ENCODE measurements around the gene CTRB1.
"Not testable (repeated sequence)": the region's sequence is repeated elsewhere in the genome, so short reads cannot be mapped to it uniquely, and the experiment has no call there.

CTRB1 gene

GRCh38 chr16:75257886-75258806 lies 39.4 kb downstream of the CTRB1 start:
- no peak for DNase-seq

- DNase-seq, result no peak
Measured at GRCh38 chr16:75258807-75259141, 40.0 kb downstream of the CTRB1 start.

DNA sequence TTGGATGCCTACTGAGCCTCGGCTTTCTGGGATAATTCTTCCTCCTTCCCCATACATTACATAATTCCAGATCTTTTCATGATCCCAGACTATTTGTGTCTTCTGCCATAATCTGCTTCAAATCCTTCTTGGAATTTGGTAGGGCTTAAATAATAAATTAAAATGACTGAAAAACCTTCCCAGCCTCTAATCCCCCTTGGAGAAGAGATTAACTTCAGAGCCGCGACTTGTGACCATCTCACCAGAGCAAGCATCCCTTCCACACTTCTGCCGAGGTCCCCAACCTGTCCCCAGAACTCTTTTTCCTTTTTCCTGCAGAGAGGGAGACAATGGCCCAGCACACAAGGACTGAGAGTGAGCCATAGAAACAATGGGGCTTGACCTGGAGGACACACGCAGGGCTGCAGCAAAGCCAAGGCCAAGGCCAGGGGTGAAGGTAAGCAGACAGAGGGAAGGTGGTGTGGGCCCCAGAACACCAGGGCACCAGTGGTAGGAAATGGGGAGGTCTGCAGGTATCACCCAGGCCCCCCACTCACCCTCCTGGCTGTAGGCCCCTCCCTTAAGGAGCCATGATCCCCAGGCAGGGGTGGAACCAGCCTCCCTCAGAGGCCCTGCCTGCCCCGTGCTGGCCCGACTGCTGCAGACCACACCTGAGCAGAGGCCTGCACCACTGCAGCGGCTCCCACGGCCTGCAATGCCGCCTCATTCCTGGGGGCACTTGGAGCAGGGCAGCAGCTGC lies 42.2 kb downstream of the CTRB1 start:
- DNase-seq, result no peak

DNA sequence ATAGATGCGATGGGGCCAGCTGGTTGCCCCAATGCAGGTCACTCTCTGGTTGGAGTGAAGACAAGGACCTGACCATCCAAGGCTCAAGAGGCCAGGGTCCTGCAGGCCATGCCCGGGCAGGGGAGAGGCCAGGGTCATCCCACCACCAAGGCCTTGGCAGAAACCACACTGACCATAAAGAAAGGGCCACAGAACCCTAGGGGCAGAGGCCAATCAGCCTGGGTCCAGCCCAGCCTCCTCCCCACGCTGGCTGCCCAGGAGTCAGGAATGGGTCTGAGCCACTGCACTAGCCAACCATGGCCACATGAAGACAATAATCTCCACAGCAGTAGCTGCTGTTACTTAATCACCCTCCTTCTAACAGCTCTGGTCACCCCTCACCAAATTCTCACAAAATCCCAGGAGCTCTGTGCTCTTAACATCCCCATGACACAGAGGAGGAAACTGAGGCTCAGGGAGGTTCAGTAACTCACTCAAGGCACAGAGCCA lies 42.8 kb downstream of the CTRB1 start:
- no peak for DNase-seq

DNA sequence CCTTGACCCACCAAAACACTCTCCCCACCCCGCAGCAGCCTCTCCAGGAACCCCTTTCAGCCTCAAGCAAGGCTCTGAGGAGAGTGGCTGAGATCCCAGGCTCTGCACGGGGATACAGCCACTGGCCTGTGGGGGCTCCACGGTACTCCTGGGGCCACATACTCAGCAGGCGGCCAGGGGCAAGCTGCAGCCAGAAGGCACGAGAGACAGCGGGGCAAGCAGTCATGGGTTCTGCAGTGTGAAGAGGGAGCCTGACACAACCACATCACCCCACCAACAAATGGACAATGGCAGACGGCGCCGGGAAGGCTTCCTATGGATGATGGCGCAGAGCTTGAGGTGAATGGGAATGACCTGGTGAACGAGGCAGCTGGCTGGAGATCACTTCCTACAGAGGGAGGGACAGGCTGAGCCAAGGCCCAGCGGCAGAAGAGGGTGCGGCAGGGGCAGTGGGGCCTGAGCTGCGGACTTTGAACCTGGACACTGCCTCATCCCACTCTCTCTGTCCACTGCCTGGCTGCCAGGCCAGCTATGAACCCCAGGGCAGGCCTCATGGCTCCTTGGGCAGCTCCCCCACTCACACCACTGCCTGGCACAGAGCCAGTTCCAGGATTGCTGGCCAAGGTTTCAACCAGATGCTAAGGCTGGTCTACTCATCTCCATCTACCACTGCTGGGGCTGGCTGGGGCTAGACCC lies 43.5 kb downstream of the CTRB1 start:
- DNase-seq, result no peak

DNA sequence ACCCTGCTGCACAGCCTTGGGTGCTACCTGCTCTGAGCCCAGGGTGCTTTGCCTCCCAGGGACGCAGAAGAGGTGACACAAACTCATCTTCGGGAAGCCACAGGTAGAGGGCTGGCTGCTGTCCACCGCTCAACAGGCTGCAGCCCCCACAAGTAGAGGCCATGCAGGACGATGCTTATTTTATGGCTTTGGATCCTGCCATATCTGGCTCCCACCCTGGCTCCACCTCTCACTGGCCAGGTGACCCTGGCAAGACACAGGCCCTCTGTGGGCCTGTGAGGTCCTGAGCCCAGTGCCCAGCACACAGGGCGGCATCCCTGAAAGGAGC lies 44.0 kb downstream of the CTRB1 start:
- DNase-seq, result no peak

DNA sequence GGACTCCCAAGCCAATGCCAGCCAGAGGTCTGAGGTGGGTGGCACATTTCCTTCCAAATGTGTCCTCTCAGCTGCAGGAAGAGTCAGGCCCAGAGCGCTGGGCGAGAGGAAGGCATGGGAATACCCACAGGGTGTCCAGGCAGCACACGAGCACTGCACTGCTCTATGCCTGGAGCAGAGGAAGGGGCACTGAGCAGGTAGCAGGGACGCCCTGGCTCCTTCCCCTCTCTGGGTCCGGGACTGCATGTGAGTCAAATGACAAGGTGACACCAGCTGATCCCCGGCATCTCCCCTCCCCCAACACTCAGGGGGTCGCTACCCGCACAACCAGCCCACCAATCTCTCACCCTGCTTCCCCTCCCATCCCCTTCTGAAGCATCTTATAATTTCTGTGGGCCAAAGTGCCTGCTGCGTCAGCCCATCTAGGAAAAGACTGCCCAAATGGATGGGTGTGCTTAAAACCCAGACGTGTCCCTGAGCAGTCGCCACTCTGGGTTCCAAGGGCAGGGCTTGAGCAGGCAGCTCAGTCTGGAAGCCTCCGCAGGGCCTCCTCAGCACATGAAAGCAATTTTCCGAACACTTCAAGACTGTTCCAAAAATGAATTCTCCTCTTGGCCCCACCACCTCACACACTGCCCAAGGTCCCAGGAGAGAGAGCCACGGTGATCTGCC lies 44.6 kb downstream of the CTRB1 start:
- DNase-seq, result no peak

DNA sequence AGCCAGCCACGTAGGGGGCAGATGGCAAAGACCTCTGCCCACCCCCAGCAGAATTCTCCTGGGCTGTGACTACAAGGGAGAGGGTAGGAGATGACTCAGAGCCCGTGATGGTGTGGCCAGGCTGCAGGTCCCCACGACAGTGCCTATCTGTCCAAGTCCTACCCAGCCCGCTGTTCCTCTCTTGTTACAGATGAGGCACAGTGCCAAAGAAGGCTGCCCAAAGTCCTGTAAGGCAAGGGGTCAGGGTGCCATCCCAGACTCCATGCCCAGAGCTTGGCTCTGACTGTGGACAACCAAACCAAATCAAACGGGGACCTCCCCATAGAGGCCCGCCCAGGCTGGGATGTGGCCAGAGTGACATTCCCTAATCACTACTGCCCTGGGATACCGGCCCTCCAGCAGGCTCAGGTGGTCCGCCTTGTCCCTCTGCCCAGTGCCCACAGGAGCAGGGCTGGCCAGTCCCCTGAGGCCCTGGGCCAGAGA lies 45.2 kb downstream of the CTRB1 start:
- DNase-seq, result no peak

GRCh38 chr16:75264457-75264998 lies 45.7 kb downstream of the CTRB1 start:
- DNase-seq, result no peak

- DNase-seq, result no peak
Measured at GRCh38 chr16:75264999-75265910, 46.5 kb downstream of the CTRB1 start.

DNA sequence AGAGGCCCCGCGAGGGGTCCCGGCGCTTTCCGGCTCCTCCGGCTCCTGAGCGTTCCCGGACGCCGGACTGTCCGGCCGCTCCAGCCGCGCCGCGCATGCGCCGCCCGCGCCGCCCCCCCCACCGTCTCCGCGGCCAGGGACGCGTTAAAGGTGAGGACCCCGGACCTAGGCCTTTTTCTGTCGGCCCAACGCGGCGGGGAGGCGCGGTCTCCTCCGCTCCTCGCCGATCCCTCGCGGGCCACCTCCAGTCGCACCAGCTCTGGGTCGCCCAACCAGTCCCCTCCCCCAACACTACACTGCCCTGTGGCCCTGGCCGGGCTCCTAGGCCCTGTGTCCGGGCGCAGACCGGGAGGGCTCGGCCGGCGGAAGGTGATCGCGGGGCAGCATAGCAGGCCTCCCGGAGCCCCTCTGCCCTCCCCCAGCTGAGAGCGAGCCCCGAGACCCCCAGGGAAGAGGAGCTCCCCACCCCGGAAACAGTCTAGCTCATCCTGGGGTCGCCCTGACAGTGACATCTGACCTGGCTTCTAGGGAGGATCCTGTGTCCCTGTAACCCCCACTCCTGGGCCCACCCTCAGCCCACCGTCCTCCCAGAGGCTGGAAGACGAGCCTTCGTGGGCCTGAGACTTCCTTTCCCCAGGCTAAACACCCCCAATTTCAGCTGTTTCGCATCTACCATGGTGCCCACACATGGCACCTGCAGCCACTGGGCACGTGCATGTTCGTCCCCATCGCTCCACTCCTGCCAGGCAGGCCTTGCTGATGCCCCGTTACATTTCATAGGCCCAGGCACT lies 47.3 kb downstream of the CTRB1 start:
- DNase-seq, result peak in 1 of 2 experiments; percentile 14

- no peak for DNase-seq
Measured at GRCh38 chr16:75266738-75267630, 48.2 kb downstream of the CTRB1 start.

GRCh38 chr16:75267631-75268264 lies 49.0 kb downstream of the CTRB1 start:
- DNase-seq, result peak in 1 of 2 experiments; percentile 36

DNA sequence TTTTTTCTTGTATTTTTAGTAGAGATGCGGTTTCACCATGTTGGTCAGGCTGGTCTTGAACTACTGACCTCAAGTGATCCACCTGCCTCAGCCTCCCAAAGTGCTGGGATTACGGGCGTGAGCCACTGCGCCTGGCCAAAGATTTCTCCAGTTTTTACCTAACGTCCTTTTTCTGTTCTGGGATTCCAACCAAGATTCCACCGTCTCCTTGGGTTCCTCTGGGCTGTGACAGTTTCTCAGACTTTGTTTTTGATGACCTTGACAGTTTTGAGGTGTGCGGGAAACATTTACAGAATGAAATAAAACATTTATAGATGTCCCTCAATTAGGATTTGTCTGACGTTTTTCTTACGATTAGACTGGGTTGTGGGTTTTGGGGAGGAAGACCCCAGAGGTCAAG lies 50.6 kb downstream of the CTRB1 start:
- DNase-seq, result not testable (repeated sequence)

- DNase-seq, result no peak
Measured at GRCh38 chr16:75271441-75272096, 52.8 kb downstream of the CTRB1 start.

DNA sequence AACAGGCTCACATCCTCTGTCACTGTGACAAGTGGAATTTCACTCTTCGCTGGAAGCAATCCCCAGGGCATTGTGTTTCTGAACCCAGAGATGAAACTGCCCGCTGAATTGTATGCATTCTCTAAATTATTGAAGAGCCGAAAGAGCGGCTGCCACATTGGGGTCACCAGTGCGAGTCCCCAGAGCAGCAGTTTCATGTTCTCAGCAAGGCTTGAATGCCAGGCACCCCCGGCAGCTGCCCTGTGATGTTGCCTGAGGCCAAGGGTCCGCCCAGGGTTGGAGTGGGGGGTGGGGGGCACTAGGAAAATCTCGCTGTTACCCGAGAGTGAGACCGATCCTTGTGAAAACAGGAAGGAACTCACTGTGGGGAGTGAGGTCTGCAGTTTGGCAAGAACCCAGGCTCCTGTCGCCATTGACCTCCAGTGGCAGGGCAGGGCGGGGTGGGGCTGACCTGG lies 53.3 kb downstream of the CTRB1 start:
- no peak for DNase-seq

- not testable (repeated sequence) for DNase-seq
Measured at GRCh38 chr16:75272629-75273028, 53.8 kb downstream of the CTRB1 start.
